ENCODE results near the gene BGLAP. TPM values are rescaled to one million over a fixed set of nuclear protein-coding genes. Genes with fewer than 3 reads are reported as not detected.

Gene BGLAP
- total and polyA plus RNA-seq, 2 experiments from 2014 or later: 0.54 TPM; not detected in 1

DNA sequence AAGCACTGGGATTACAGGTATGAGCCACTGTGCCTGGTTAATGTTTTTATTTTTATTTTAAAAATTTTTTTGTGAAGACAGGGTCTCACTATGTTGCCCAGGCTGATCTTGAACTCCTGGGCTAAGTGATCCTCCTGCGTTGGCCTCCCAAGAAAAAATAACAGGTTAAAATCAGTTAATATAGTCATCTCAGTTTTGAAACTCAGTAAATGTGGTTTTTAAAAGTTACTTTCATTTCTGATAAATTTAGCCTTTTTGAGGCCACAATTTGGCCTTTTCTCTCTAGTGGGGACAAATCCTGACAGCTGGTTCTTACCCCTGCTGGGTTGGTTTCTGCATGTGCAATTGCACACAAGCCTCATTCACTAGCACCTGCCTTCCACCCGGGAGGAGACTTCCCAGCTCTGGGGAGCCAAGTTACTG lies 15.9 kb upstream of the BGLAP start:
- no peak for DNase-seq
- Histone ChIP-seq H3K9me2 (ENCODE audit: insufficient read depth) (no peaks in the 10 kb centered on the region), H3K36me3 (ENCODE audit: low read depth) (peaks cover 3% of the 10 kb centered on the region; the same call in 1 of the 2 replicates), H3K27ac (no peak overlapping the region), H3K4me3 (no peak overlapping the region), H3F3A (ENCODE audit: insufficient read depth) (peaks cover 7% of the 10 kb centered on the region; the same call in 1 of the 2 replicates), H3K4me2 (ENCODE audit: unreplicated experiment) (no peak overlapping the region), H2AFZ (no peak overlapping the region), H3K9me3 (ENCODE audit: low read depth) (no peaks in the 10 kb centered on the region), H3K27me3 (replicated peaks; ENCODE audit: insufficient read depth) (no peaks in the 10 kb centered on the region), H3K9ac (no peak overlapping the region), H3K79me2 (ENCODE audit: insufficient read depth) (0 out of 2 replicates have a peak, but pooled peaks cover 6% of the 10 kb centered on the region), H3K4me1 (ENCODE audit: insufficient read depth) (peaks cover 6% of the 10 kb centered on the region), H4K20me1 (ENCODE audit: insufficient read depth) (no peaks in the 10 kb centered on the region)
- TF ChIP-seq EZH2phosphoT487 (IDR thresholded peaks at IDR 0.05; ENCODE audit: insufficient read depth, low read depth) (no peak), EZH2 (IDR thresholded peaks at IDR 0.05; ENCODE audit: insufficient read depth, poor library complexity, severe bottlenecking) (no peak)
- in situ Hi-C loops (cut with MboI): loop anchor here (10.0 kb wide), 2 partner anchors 81 to 131 kb away; no protein-coding TSS in a partner anchor
- 89 to 91% methylated on average over 2 of the region's 2 CpGs for WGBS, 2 experiments (ENCODE audit: low coverage in 1 of 2, low lambda C conversion rate in 2 of 2, missing lambda C conversion rate in 2 of 2)

DNA sequence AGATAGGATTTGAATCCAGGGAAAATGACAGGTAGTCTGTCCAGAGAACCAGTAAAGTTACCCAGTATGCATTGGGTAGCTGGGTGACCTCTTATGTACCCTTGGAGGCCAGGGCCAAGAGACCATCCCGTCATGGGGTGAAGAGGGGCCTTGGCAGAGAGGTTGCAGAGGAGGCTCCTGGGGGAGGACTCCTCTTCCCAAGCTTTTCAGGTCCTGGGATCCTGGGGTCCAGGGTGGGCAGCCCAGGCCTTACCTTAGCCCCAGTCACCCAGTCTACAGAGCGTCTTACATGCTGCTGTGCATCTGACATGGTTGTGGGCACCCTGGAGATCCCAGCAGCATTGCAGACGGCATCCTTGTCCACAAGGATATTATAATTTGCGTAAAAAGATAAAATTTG lies 15.2 kb upstream of the BGLAP start:
- Histone ChIP-seq H3K79me2 (ENCODE audit: insufficient read depth) (no peaks in the 10 kb centered on the region), H2AFZ (no peak overlapping the region), H3K4me2 (ENCODE audit: unreplicated experiment) (no peak overlapping the region), H4K20me1 (ENCODE audit: insufficient read depth) (no peaks in the 10 kb centered on the region), H3F3A (ENCODE audit: insufficient read depth) (peaks cover 9% of the 10 kb centered on the region; the same call in 1 of the 2 replicates), H3K27ac (no peak overlapping the region), H3K9me3 (ENCODE audit: low read depth) (no peaks in the 10 kb centered on the region), H3K9me2 (ENCODE audit: insufficient read depth) (no peaks in the 10 kb centered on the region), H3K4me3 (no peak overlapping the region), H3K27me3 (replicated peaks; ENCODE audit: insufficient read depth) (no peaks in the 10 kb centered on the region), H3K36me3 (ENCODE audit: low read depth) (peaks cover 3% of the 10 kb centered on the region; the same call in 1 of the 2 replicates), H3K9ac (no peak overlapping the region), H3K4me1 (ENCODE audit: insufficient read depth) (peaks cover 6% of the 10 kb centered on the region)
- TF ChIP-seq EZH2phosphoT487 (IDR thresholded peaks at IDR 0.05; ENCODE audit: insufficient read depth, low read depth): no peak
- no peak for TF ChIP-seq EZH2 (IDR thresholded peaks at IDR 0.05; ENCODE audit: insufficient read depth, poor library complexity, severe bottlenecking)
- WGBS, 2 experiments (ENCODE audit: low coverage in 1 of 2, low lambda C conversion rate in 2 of 2, missing lambda C conversion rate in 2 of 2): 87 to 93% methylated on average over 4 of the region's 4 CpGs
- in situ Hi-C loops (cut with MboI): loop anchor here (10.0 kb wide), 2 partner anchors 82 to 132 kb away; no protein-coding TSS in a partner anchor
- no peak for DNase-seq

DNA sequence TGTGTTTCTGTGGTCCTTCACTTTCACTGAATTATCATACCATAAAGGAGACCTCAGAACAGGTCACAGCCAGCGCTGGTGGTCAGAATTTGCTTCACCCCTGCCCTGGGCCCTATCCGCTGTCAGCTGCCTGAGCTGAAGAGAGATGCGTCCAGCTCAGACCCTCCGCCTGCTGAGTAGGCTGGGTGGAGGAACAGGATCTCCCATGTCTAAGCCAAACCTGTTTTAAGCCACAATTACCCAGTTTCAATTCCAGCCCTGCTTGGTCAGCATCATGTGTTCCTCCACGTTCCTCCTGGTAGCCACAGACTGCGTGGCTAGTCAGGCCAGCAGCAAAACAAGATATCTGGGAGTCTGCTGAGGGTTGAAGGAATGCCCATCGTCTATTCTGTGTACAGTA lies 13.5 kb upstream of the BGLAP start:
- Histone ChIP-seq H3K4me1 (ENCODE audit: insufficient read depth) (peaks cover 11% of the 10 kb centered on the region), H3K4me3 (no peak overlapping the region), H3K36me3 (ENCODE audit: low read depth) (peaks cover 3% of the 10 kb centered on the region; the same call in 1 of the 2 replicates), H4K20me1 (ENCODE audit: insufficient read depth) (no peaks in the 10 kb centered on the region), H3K9ac (no peak overlapping the region), H3K27ac (no peak overlapping the region), H3K79me2 (ENCODE audit: insufficient read depth) (no peaks in the 10 kb centered on the region), H3K9me3 (ENCODE audit: low read depth) (no peaks in the 10 kb centered on the region), H3K27me3 (replicated peaks; ENCODE audit: insufficient read depth) (no peaks in the 10 kb centered on the region), H3K9me2 (ENCODE audit: insufficient read depth) (no peaks in the 10 kb centered on the region), H3K4me2 (ENCODE audit: unreplicated experiment) (no peak overlapping the region), H3F3A (ENCODE audit: insufficient read depth) (peaks cover 16% of the 10 kb centered on the region), H2AFZ (no peak overlapping the region)
- WGBS, 2 experiments (ENCODE audit: low coverage in 1 of 2, low lambda C conversion rate in 2 of 2, missing lambda C conversion rate in 2 of 2): 85 to 88% methylated on average over 7 of the region's 7 CpGs
- TF ChIP-seq EZH2phosphoT487 (IDR thresholded peaks at IDR 0.05; ENCODE audit: insufficient read depth, low read depth) (no peak), EZH2 (IDR thresholded peaks at IDR 0.05; ENCODE audit: insufficient read depth, poor library complexity, severe bottlenecking) (no peak)
- DNase-seq: no peak
- in situ Hi-C loops (cut with MboI): loop anchor here (10.0 kb wide), 2 partner anchors 84 to 134 kb away; no protein-coding TSS in a partner anchor

DNA sequence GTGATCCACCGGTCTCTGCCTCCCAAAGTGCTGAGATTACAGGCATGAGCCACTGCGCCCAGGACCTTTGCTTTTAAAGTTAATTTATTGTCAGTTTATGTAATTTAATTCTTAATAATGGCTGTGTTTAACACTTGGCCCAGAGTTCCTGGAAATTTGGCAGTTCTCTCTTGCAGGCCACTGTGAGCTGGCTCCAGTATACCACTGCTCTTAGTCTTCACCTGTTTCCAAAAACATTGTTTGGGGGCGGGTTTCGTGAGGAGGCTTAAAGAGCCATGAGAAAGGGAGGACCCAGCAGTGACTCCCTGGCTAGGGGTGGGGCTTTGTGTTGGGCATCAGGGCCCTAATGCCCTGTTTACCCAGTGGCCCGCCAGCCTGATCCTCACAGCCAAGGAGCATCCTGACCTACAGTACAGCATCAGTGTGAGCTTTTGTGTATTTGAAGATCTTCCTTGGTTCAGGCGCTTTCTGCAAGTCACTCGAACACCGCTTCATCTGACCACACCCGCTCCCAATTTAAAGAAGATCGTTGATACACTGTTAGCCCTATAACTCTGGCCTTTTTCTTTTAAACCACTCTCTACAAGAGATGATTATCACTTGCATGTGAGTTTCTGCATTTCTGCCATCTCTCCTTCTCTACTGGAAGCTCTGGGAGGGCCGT lies 12.0 kb upstream of the BGLAP start:
- WGBS, 2 experiments (ENCODE audit: low coverage in 1 of 2, low lambda C conversion rate in 2 of 2, missing lambda C conversion rate in 2 of 2): 87 to 88% methylated on average over 11 of the region's 11 CpGs
- Histone ChIP-seq H3K36me3 (ENCODE audit: low read depth) (no peaks in the 10 kb centered on the region), H2AFZ (no peak overlapping the region), H3K4me1 (ENCODE audit: insufficient read depth) (peaks cover 16% of the 10 kb centered on the region), H3K9me3 (ENCODE audit: low read depth) (no peaks in the 10 kb centered on the region), H3K27ac (no peak overlapping the region), H3K4me3 (no peak overlapping the region), H3K4me2 (ENCODE audit: unreplicated experiment) (no peak overlapping the region), H3K27me3 (replicated peaks; ENCODE audit: insufficient read depth) (no peaks in the 10 kb centered on the region), H3F3A (ENCODE audit: insufficient read depth) (peaks cover 22% of the 10 kb centered on the region), H3K9me2 (ENCODE audit: insufficient read depth) (no peaks in the 10 kb centered on the region), H3K9ac (no peak overlapping the region), H3K79me2 (ENCODE audit: insufficient read depth) (no peaks in the 10 kb centered on the region), H4K20me1 (ENCODE audit: insufficient read depth) (no peaks in the 10 kb centered on the region)
- no peak for DNase-seq
- no peak for TF ChIP-seq EZH2 (IDR thresholded peaks at IDR 0.05; ENCODE audit: insufficient read depth, poor library complexity, severe bottlenecking)
- TF ChIP-seq EZH2phosphoT487 (IDR thresholded peaks at IDR 0.05; ENCODE audit: insufficient read depth, low read depth): no peak
- in situ Hi-C loops (cut with MboI): loop anchor here (10.0 kb wide), 2 partner anchors 85 to 135 kb away; no protein-coding TSS in a partner anchor
